ENCODE measurements around the gene TMUB1.

Gene TMUB1

DNA sequence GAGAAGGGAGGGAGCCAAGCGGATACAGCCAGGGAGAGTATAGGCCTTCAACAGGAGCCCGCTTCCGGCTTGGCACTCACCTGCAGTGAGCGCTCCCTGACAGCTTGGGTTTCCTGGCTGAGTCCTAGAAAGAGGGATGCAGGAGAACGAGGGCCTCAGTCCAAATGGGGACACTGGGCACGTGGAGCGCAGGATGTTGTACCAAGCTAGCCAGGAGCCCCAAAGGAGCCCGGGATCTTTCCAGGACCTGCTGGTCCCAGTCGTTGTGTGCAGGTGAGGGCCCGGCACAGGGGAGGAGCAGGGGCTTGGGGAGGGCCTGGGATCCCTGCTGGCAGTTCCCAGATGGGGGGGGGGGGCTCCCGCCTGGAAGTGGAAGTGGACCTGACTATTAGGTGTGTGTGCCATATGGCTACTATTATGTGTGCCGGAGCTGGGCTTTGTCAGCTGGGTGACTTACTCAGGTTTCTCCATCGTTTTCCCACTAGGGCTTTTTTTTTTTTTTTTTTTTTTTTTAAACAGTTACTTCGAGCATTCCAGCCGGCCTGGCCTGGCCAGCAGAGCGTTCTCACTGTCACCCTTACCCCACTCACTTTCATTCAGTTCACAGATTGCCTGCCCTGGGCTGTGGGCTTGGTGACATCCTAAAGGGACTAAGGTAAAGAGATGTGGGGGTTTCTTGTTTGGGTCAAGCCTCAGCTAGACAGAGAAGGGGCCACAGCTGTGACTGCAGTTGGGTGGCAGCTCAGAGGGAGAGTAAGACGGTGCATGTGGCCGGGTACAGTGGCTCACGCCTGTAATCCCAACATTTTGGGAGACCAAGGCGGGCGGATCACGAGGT lies 6.8 kb upstream of the TMUB1 start:
- no peak overlapping the region for H3K27ac Mint-ChIP-seq
- no peak overlapping the region for H3K4me3 Mint-ChIP-seq
- peaks cover 22% of the 10 kb centered on the region for H3K4me1 Mint-ChIP-seq
- CTCF ChIA-PET: interaction anchor here (0.9 to 2.3 kb wide), 6 partner anchors 13 to 127 kb away, joined by 3 to 10 read pairs (median 5); partner anchors contain the start of gene ABCB8
- peaks cover 2% of the 10 kb centered on the region for H3K36me3 Mint-ChIP-seq
- H3K27me3 Mint-ChIP-seq: peaks cover 53% of the 10 kb centered on the region
- no peaks in the 10 kb centered on the region for H3K9me3 Mint-ChIP-seq
- no peak for DNase-seq

DNA sequence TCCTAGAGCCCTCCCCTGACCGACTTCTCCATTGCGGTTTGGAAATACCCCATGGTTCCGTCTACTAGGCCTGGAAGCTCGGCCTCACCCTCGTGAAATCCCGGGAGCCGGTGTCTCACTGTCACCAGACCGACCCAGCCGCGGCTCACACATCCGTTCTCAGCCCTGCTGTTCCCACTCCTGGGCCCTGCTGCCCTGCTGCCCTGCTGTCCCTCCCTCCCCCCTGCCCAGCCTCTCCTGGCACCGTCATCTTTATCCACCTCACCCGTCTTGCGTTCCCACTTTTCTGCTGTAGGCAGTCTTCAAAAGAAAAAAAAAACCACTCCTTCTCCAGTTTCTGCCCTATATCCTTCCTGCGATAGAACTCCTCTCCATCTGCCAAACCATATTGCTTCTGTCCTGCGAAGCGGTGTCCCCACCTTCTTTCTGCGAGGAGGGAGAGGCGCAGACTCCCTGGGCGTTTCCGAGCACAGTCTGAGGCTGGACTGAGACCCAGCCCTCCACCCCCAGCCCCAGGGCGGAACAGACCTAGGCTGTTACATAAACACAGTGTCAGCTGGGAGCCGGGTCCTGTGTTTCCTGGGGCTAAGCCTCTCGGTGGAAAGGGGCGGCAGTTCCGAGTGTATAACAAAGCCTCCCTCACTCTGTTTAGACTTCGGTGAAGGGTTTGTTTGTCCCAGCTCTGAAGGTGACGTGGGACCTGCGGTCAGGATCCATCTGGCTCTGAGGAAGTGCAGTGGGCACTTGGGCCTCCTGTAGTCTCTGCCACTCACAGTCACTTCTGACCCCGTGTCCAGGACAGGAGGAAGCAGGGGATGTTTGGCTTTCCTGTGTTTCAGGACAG lies 5.8 kb upstream of the TMUB1 start:
- Mint-ChIP-seq H3K4me3 (peak overlapping the region; percentile 0), H3K27me3 (peaks cover 62% of the 10 kb centered on the region), H3K9me3 (no peaks in the 10 kb centered on the region), H3K27ac (peak overlapping the region; percentile 1), H3K4me1 (peaks cover 28% of the 10 kb centered on the region), H3K36me3 (peaks cover 2% of the 10 kb centered on the region)
- DNase-seq: no peak
- CTCF ChIA-PET: interaction anchor here (0.9 to 2.3 kb wide), 6 partner anchors 14 to 126 kb away, joined by 3 to 10 read pairs (median 4); no protein-coding TSS in a partner anchor

DNA sequence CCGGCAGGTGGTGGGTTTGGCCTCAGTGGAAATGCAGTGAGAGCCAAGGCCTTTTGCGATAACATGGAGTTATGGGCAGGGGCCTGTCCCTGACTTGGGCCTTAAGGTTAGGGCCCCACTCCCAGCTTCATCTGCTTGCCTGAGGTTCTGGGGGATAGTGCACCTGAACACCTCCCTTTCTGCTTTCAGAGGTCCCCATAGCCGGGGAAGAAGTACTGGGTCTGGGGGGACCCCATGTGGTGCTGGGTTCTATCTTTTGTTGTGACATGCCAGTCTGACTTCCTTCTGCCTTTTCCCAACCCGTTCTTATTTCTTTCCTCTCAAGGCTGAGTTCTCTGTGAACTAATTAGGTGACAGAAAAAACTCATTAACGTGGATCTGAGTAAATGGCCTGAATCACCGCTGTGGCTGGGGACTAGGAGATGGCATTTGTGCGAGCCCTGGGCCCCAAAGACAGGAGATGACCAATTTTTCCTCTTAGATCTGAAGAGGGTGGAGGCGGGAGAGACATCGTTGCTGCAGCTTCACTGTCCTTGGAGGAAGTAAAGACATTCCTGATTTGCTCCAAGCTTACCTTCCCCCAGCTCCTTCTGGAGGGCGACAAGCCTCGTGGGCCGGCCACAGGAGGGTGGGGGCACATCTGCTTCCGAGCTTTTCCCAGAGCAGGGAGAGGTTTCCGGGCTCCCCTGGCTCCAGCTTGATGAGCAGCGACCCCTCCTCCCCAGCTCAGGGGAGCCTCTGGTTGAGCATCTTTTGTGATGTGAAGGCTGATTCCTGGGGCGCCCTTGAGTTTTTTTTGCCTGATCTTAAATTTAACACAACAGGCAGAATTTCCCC lies 4.9 kb upstream of the TMUB1 start:
- peaks cover 2% of the 10 kb centered on the region for H3K36me3 Mint-ChIP-seq
- no peak overlapping the region for H3K27ac Mint-ChIP-seq
- no peaks in the 10 kb centered on the region for H3K9me3 Mint-ChIP-seq
- DNase-seq: no peak
- peak overlapping the region; percentile 13 for H3K4me3 Mint-ChIP-seq
- peaks cover 66% of the 10 kb centered on the region for H3K27me3 Mint-ChIP-seq
- peaks cover 34% of the 10 kb centered on the region for H3K4me1 Mint-ChIP-seq
- CTCF ChIA-PET: interaction anchor here (0.8 to 1.3 kb wide), 2 partner anchors 20 to 102 kb away, joined by 3 read pairs; no protein-coding TSS in a partner anchor

DNA sequence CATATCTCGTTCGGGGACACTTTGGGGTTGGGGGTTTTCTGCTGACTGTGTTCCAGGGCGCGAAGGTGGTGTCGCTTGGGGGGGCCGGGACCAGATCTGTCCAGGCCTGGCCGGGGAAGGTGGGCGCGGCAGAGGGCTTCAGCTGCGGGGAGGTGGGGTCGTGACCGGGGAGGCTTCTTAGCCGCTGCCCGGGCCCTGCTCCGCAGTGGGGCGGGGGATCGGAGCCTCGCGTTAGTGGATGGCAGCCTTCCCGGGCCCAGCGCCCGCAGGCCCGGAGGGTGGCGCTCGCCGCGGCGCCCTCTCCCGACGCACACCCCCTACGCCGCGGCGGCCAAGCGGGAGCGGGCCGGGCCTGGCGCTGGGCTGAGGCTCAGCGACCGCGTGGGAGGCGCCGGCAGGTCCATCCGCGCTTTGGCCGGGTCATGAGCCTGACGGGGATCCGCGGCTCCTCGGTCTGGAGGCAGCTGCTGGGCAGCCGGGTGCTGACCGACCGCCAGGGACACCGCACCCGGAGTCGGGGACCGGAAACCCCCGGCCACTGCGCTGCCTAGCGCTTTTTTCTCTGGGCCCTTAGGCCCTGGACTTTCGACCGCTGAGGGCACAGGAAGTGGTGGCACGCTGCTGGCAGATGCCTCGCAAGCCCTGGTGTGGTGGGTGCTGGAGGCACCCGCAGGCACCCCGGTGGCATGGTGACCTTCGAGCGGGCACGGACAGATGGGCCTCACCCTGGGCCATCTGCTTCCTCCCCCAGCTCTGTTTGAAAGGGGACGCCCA lies 4.1 kb upstream of the TMUB1 start:
- CTCF ChIA-PET: interaction anchor here (0.8 to 1.3 kb wide), 2 partner anchors 19 to 102 kb away, joined by 3 read pairs; no protein-coding TSS in a partner anchor
- Mint-ChIP-seq H3K9me3 (no peaks in the 10 kb centered on the region), H3K27me3 (peaks cover 66% of the 10 kb centered on the region), H3K4me3 (peak overlapping the region; percentile 89), H3K4me1 (peaks cover 38% of the 10 kb centered on the region), H3K27ac (no peak overlapping the region), H3K36me3 (peaks cover 5% of the 10 kb centered on the region)
- peak; percentile 48 for DNase-seq

DNA sequence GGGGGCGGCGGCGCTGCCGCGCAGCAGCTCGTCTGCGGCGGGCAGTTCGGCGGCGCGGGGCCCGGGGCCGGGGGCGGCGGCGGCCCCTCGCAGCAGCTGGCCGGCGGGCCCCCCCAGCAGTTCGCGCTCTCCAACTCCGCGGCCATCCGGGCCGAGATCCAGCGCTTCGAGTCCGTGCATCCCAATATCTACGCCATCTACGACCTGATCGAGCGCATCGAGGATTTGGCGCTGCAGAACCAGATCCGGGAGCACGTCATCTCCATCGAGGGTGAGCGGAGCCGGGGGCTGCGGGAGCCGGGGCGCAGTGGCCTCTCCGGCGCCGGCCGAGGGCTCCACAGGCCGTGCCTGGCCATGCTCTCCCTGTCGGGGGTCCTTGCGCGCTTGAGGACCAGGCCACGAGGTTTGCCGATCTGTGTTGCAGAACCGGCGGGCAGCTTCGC lies 3.5 kb upstream of the TMUB1 start:
- no peaks in the 10 kb centered on the region for H3K9me3 Mint-ChIP-seq
- DNase-seq: peak; percentile 53
- peaks cover 43% of the 10 kb centered on the region for H3K4me1 Mint-ChIP-seq
- H3K27ac Mint-ChIP-seq: peak overlapping the region; percentile 83
- peak overlapping the region; percentile 89 for H3K4me3 Mint-ChIP-seq
- H3K36me3 Mint-ChIP-seq: peaks cover 5% of the 10 kb centered on the region
- CTCF ChIA-PET: no interaction called here
- peaks cover 66% of the 10 kb centered on the region for H3K27me3 Mint-ChIP-seq

DNA sequence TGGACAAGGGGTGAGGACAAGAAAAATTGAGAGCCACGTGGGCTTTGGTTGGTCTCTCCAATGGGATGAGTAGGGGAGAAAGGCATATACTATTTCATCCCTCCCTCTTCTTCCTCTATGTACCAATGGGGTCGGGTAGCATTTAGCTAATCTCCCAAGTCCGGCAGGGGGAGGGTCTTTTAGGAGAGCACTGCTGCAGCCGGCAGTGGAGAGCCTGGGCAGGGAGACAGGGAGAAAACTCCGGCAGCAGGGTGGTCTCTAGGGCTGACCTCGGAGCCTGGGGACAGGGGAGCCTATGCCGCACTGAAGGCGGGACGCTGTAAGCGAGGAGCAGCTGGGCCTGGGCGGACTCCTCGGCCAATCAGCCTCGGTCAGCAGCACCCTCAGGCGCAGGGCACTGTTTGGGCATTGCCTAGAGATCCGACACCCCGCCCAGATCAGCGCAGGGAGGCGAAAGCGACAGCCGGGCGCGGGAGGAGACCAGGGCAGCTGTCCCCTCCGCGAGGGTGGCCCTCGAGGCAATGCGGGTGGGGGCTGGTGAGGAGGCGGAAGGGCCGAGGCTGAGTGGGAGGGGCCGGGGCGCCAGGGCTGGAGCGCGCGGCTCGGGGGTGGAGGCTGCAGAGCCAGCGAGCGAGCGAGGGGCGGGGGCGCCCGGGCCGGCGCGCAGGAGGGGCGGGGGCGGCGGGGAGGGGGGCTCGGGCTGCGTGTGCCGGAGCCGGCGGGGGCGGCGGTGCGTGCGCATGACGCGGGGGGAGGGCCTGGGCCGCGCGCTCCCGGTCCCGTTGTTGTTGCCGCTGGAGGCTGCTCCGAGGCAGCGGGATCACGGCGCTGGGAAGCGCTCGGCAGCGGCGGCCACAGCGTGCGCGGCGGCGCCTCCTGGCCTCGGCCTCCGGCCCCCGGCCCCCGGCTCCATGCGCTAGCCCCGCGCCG lies 2.7 kb upstream of the TMUB1 start, which contains the start of gene AGAP3:
AGAP3 (plus strand) TSS at position 785 of the 930 bp plus-strand sequence. CDS start 267 bp downstream, outside the sequence.
- CTCF ChIA-PET: interaction anchor here (1.2 to 1.7 kb wide), 2 partner anchors 25 to 31 kb away, joined by 4 read pairs; no protein-coding TSS in a partner anchor
- Mint-ChIP-seq H3K27ac (peak within 1 kb of the TSS; percentile 83), H3K36me3 (peaks cover 5% of the 10 kb centered on the region), H3K9me3 (no peaks in the 10 kb centered on the region), H3K4me1 (peaks cover 48% of the 10 kb centered on the region), H3K4me3 (peak within 1 kb of the TSS; percentile 89), H3K27me3 (peaks cover 60% of the 10 kb centered on the region)
- peak; percentile 76 for DNase-seq

DNA sequence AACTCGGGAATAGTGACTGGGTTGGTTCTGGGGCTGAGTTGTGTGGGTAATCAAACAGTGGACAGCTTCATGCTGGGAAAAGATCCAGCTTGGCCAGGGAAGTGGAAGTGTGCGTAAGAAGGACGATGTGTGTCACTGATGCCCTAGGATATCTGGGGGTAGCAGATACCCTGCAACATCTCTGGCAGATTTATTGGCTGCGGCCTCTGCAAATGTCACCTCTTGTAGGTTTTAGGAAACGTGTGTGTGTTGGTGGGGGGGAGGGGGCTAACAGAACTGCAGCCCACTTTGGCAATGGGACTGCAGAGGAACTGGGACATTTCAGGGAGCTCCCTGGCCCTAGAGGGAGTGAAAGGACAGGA lies 2.0 kb upstream of the TMUB1 start:
- H3K9me3 Mint-ChIP-seq: no peaks in the 10 kb centered on the region
- peak overlapping the region; percentile 82 for H3K4me3 Mint-ChIP-seq
- H3K27ac Mint-ChIP-seq: peak overlapping the region; percentile 34
- H3K27me3 Mint-ChIP-seq: peaks cover 58% of the 10 kb centered on the region
- H3K36me3 Mint-ChIP-seq: peaks cover 6% of the 10 kb centered on the region
- no peak for DNase-seq
- H3K4me1 Mint-ChIP-seq: peaks cover 48% of the 10 kb centered on the region
- CTCF ChIA-PET: interaction anchor here (1.0 to 1.7 kb wide), 3 partner anchors 10 to 30 kb away, joined by 3 to 4 read pairs (median 4); no protein-coding TSS in a partner anchor

DNA sequence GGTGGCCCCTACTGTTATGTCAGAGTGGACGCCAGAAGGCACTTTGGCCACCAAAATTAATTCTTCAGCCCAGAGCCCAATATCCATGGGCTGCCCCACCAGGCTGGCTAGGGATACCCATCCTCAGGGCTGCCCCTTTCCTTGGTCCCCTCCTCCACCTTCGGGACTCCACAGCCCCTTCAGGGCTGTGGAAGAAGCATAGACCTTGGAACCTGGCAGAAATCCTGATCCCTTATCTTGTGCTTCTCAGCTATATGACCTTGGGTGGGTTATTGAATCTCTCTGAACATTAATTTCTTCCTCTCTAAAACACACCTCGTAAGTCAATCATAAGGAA lies 499 bp upstream of the TMUB1 start:
- CTCF ChIA-PET: interaction anchor here (1.3 kb wide), 1 partner anchor 65 kb away, joined by 4 read pairs; no protein-coding TSS in a partner anchor
- DNase-seq: no peak
- Mint-ChIP-seq H3K4me1 (peaks cover 57% of the 10 kb centered on the region), H3K36me3 (peaks cover 10% of the 10 kb centered on the region), H3K9me3 (no peaks in the 10 kb centered on the region), H3K27ac (peak overlapping the region; percentile 11), H3K27me3 (peaks cover 44% of the 10 kb centered on the region), H3K4me3 (peak overlapping the region; percentile 85)

DNA sequence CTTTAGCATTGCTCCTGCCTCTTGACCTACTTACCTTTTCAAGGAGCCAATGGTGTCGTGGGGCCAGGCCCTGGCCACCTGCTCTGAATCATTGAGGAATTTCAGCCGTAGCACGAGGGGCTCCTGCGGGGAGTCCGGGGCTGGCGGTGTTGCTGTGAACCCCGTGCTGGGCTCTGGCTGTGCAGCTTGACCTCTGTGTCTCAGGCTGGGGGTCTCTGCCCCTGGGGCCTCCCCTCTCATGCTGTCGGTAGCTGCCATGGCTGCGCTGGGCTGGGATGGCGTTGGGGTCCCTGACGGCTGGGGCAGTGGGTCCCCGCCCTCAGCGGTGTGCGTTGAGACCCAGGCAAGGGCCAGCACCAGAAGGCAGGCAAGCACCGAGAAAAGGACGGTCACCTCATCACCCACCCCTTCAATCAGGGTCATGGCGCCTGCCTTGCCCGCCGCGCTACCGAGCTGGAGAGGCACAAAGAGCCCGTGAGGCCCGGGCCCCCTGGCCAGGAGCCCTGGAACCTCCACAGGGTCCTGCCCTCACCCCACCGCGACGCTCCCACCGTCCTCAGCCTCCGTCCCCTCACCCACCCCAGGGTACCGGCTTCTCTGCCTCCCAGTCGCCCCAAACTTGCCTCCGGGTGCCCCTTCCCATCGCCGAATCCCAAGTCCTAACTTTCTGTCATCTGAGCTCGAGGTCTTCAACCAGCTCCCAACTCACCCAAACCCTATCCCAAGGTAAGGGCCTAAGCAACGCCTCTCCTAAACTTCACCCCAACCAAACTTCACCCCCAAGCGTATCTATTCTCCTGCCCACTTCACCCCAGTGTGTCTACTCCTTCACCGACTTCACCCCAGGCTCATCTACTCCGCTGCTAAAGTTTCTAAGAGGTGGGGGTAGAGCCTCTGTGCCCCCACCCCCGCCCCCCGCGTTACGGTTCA lies 887 bp downstream of the TMUB1 start:
- no peaks in the 10 kb centered on the region for H3K9me3 Mint-ChIP-seq
- peak overlapping the region; percentile 85 for H3K4me3 Mint-ChIP-seq
- peaks cover 13% of the 10 kb centered on the region for H3K36me3 Mint-ChIP-seq
- CTCF ChIA-PET: interaction anchor here (0.8 to 1.1 kb wide), 2 partner anchors 14 to 64 kb away, joined by 3 to 4 read pairs; no protein-coding TSS in a partner anchor
- peaks cover 31% of the 10 kb centered on the region for H3K27me3 Mint-ChIP-seq
- peaks cover 60% of the 10 kb centered on the region for H3K4me1 Mint-ChIP-seq
- no peak for DNase-seq
- peak overlapping the region; percentile 83 for H3K27ac Mint-ChIP-seq

DNA sequence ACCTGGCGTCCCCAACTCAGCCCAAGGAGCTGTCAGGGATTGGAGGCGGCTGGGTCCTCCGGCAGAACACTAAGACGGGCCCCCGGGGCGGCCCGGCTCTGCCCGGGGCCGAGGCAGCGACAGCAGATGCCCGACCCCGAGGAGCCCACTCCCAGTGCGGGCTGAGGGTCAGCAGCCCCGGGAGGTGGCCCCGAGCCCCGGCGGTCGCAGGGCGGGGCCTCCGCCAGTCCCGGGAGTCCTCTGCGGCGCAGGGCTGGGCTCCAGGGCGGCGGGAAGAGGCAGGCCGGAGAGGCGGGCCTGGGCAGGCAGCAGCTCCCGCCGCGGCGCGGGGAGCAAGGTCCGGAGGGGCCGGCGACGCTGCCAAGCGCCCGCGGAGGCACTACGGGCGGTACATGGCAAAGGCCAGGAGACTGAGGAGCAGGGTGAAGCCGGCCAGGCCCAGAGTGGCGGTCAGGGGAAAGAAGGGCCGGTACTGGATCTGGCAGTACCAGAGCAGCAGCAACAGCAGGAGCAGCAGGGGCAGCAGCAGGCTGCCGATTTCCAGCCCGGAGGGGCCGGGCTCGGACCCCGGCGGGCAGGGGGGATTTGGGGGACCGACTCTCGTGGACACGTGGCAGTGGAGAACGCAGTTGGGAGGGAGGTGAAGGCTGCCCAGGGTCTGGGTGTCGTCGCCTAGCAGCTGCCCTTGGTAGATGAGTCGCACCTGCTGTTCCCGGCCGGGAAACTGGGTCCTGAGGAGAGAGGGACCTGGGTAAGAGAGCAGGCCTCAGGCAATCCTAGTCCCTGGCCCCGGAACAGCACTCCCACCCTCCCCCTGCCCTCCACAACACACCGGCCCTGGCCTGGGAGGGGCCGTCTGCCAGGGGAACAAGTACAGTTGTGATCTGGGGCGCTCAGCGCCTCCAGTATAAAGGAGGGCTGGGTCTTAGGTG lies 1.9 kb downstream of the TMUB1 start:
- peaks cover 56% of the 10 kb centered on the region for H3K4me1 Mint-ChIP-seq
- CTCF ChIA-PET: no interaction called here
- no peaks in the 10 kb centered on the region for H3K9me3 Mint-ChIP-seq
- H3K27me3 Mint-ChIP-seq: peaks cover 23% of the 10 kb centered on the region
- peaks cover 14% of the 10 kb centered on the region for H3K36me3 Mint-ChIP-seq
- H3K27ac Mint-ChIP-seq: no peak overlapping the region
- peak overlapping the region; percentile 91 for H3K4me3 Mint-ChIP-seq
- no peak for DNase-seq

All from activated naive CD4-positive, alpha-beta T cell treated with anti-CD3 and anti-CD28 coated beads, Interleukin-2, amount 10 ng/mL, durations not matched to agents 7 days and 5 days (primary cell).